BE2C (cell line): ENCODE results near the gene RASAL1.

Experiments used
- DNase-seq: peaks from one replicate; pipeline ENCODE4 v3.0.0-alpha.2; 2020
- H3K27me3 ChIP-seq: fragments of 250-450 bp; sonication (Bioruptor Pico); 2 replicates; pipeline ENCODE4 v1.5.1; 2020; ENCODE audit warnings: mild to moderate bottlenecking
- H3K36me3 ChIP-seq: fragments of 250-450 bp; sonication (Bioruptor Pico); 2 replicates; pipeline ENCODE4 v1.5.1; 2020; ENCODE audit warnings: mild to moderate bottlenecking
- H3K4me1 ChIP-seq: fragments of 250-450 bp; sonication (Bioruptor Pico); 2 replicates; pipeline ENCODE4 v1.5.1; 2020
- H3K4me3 ChIP-seq: 2 replicates; pipeline ENCODE4 v1.5.1; 2011; ENCODE audit warnings: low read depth, low read length
- H3K9me3 ChIP-seq: fragments of 250-450 bp; sonication (Bioruptor Pico); 2 replicates; pipeline ENCODE4 v1.5.1; 2020
- CTCF ChIP-seq: IDR thresholded peaks from 2 replicates; pipeline ENCODE4 v1.5.1; 2012; ENCODE audit warnings: mild to moderate bottlenecking, low read depth, low read length

RASAL1 gene

GRCh38 chr12:113163030-113163360 is 27.4 kb upstream of the RASAL1 start:
- no peak for TF ChIP-seq CTCF
- no peaks in the 10 kb centered on the region for H3K27me3 ChIP-seq
- peaks cover 8% of the 10 kb centered on the region for H3K4me1 ChIP-seq
- no peaks in the 10 kb centered on the region for H3K9me3 ChIP-seq
- no peak for DNase-seq
- no peak overlapping the region for H3K4me3 ChIP-seq
- H3K36me3 ChIP-seq = peaks cover 54% of the 10 kb centered on the region

- H3K9me3 ChIP-seq = no peaks in the 10 kb centered on the region
- peaks cover 8% of the 10 kb centered on the region for H3K4me1 ChIP-seq
- peak overlapping the region; percentile 35 for H3K4me3 ChIP-seq
- TF ChIP-seq CTCF = no peak
- H3K27me3 ChIP-seq = no peaks in the 10 kb centered on the region
- peaks cover 50% of the 10 kb centered on the region for H3K36me3 ChIP-seq
- peak; percentile 81 for DNase-seq
Measured at GRCh38 chr12:113162102-113163029, 26.8 kb upstream of the RASAL1 start.

- no peak for TF ChIP-seq CTCF
- peaks cover 46% of the 10 kb centered on the region for H3K36me3 ChIP-seq
- peaks cover 8% of the 10 kb centered on the region for H3K4me1 ChIP-seq
- H3K27me3 ChIP-seq = no peaks in the 10 kb centered on the region
- no peaks in the 10 kb centered on the region for H3K9me3 ChIP-seq
- peak overlapping the region; percentile 35 for H3K4me3 ChIP-seq
- DNase-seq = peak; percentile 100
Measured at GRCh38 chr12:113161415-113162016, 26.0 kb upstream of the RASAL1 start.

- no peak for DNase-seq
- Histone ChIP-seq H3K36me3 (peaks cover 30% of the 10 kb centered on the region), H3K4me1 (peaks cover 8% of the 10 kb centered on the region), H3K27me3 (peaks cover under 1% of the 10 kb centered on the region), H3K9me3 (no peaks in the 10 kb centered on the region), H3K4me3 (no peak overlapping the region)
- TF ChIP-seq CTCF = no peak
Measured at GRCh38 chr12:113159937-113160336, 24.4 kb upstream of the RASAL1 start.

- TF ChIP-seq CTCF = no peak
- H3K27me3 ChIP-seq = peaks cover 13% of the 10 kb centered on the region
- peaks cover 27% of the 10 kb centered on the region for H3K36me3 ChIP-seq
- H3K4me1 ChIP-seq = peaks cover 8% of the 10 kb centered on the region
- no peak for DNase-seq
- no peak overlapping the region for H3K4me3 ChIP-seq
- H3K9me3 ChIP-seq = no peaks in the 10 kb centered on the region
Measured at GRCh38 chr12:113158439-113159203, 23.1 kb upstream of the RASAL1 start.
